ENCODE measurements around the gene OR13J1. TPM values are rescaled to one million over a fixed set of nuclear protein-coding genes. Genes with fewer than 3 reads are reported as not detected.

The OR13J1 gene
- total RNA-seq, 1 experiment from 2014 or later = not detected

DNA sequence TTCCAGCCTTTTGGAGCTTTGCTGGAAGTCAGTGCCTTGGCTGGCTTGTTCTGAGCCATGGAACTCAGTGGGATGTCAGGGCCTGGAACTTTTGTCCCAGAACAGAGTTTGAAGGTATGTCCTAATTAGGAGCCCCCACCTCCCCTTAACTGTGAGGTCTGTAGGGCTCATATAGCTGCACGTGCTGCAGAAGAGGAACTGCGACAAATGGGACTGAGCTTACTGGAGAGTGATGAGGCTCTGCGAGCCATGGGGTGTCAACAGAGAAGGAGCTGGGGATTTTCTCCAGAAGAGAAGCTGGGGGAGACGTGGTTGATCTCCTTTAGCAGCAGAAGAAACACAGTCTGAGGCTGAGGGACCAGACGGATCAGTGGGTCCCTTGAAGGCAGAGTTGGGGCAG, 30.3 kb downstream of the OR13J1 start:
- no peak for TF ChIP-seq POLR2AphosphoS5 (IDR thresholded peaks at IDR 0.05; ENCODE audit: low read depth, low read length)
- TF ChIP-seq, protein P1, sequence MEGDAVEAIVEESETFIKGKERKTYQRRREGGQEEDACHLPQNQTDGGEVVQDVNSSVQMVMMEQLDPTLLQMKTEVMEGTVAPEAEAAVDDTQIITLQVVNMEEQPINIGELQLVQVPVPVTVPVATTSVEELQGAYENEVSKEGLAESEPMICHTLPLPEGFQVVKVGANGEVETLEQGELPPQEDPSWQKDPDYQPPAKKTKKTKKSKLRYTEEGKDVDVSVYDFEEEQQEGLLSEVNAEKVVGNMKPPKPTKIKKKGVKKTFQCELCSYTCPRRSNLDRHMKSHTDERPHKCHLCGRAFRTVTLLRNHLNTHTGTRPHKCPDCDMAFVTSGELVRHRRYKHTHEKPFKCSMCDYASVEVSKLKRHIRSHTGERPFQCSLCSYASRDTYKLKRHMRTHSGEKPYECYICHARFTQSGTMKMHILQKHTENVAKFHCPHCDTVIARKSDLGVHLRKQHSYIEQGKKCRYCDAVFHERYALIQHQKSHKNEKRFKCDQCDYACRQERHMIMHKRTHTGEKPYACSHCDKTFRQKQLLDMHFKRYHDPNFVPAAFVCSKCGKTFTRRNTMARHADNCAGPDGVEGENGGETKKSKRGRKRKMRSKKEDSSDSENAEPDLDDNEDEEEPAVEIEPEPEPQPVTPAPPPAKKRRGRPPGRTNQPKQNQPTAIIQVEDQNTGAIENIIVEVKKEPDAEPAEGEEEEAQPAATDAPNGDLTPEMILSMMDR (IDR thresholded peaks at IDR 0.05) = no peak
- TF ChIP-seq, protein P2, sequence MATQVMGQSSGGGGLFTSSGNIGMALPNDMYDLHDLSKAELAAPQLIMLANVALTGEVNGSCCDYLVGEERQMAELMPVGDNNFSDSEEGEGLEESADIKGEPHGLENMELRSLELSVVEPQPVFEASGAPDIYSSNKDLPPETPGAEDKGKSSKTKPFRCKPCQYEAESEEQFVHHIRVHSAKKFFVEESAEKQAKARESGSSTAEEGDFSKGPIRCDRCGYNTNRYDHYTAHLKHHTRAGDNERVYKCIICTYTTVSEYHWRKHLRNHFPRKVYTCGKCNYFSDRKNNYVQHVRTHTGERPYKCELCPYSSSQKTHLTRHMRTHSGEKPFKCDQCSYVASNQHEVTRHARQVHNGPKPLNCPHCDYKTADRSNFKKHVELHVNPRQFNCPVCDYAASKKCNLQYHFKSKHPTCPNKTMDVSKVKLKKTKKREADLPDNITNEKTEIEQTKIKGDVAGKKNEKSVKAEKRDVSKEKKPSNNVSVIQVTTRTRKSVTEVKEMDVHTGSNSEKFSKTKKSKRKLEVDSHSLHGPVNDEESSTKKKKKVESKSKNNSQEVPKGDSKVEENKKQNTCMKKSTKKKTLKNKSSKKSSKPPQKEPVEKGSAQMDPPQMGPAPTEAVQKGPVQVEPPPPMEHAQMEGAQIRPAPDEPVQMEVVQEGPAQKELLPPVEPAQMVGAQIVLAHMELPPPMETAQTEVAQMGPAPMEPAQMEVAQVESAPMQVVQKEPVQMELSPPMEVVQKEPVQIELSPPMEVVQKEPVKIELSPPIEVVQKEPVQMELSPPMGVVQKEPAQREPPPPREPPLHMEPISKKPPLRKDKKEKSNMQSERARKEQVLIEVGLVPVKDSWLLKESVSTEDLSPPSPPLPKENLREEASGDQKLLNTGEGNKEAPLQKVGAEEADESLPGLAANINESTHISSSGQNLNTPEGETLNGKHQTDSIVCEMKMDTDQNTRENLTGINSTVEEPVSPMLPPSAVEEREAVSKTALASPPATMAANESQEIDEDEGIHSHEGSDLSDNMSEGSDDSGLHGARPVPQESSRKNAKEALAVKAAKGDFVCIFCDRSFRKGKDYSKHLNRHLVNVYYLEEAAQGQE (IDR thresholded peaks at IDR 0.05; ENCODE audit: insufficient read depth in 1 of 2, low read depth in 2 of 2, low read length in 1 of 2) = no peak
- no peak for TF ChIP-seq TCF7L2 (IDR thresholded peaks at IDR 0.05; ENCODE audit: low read depth, low read length)
- TF ChIP-seq SIN3A (IDR thresholded peaks at IDR 0.05; ENCODE audit: borderline replicate concordance, insufficient read depth, low read depth, low read length) = no peak
- no peak for ATAC-seq
- POLR2A ChIA-PET = no interaction called here
- intact Hi-C loops (cut with micrococcal nuclease; ENCODE audit: unreplicated experiment) (no loop called here), in situ Hi-C loops (cut with HindIII; ENCODE audit: low pct_unique_long_range_greater_than_20kb, low sequenced_read_pairs) (no loop called here)
- no peak overlapping the region for H3K27ac ChIP-seq (ENCODE audit: low read length)
- CTCF ChIA-PET = interaction anchor here (0.6 kb wide), 1 partner anchor 162 kb away, joined by 5 read pairs; no protein-coding TSS in a partner anchor
- BruUV-seq (replicated peaks) = no TSS peak
- H3K9me3 ChIP-seq (ENCODE audit: control insufficient read depth, insufficient read depth, low read depth, low read length) = no peaks in the 10 kb centered on the region
- no peaks in the 10 kb centered on the region; the same call in 1 of the 2 replicates for H3K4me1 ChIP-seq (ENCODE audit: control insufficient read depth, insufficient read depth, low read length)
- DNase-seq (ENCODE audit: low read depth, low spot score) = no peak
- no peaks in the 10 kb centered on the region for H3K36me3 ChIP-seq (ENCODE audit: control insufficient read depth, insufficient read depth, low read length)
- H3K4me3 ChIP-seq (ENCODE audit: low read depth in 2 of 2, low read length in 2 of 2) = no peak overlapping the region
- H3K27me3 ChIP-seq (ENCODE audit: control insufficient read depth, insufficient read depth, low read length) = no peaks in the 10 kb centered on the region

DNA sequence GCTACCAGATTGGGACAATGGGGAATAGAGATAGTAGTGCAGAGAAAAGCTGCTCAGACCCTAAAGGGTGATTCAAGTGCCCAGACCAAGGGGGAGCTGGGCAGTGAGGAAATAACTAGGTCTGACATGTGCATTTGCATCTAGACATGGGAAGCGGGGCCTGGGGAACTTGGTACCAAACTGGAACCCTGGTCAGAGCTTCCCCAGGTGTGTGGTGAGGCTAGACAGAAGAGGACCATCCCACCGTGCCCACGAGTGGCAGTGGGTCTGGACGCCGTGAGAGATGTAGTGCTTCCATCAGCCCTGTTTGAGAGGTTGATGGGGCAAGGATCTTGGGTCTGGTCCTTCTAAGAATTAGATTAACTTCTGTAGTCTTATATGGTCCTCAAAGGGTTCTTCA, 33.6 kb downstream of the OR13J1 start:
- Histone ChIP-seq H3K27me3 (ENCODE audit: control insufficient read depth, insufficient read depth, low read length) (no peaks in the 10 kb centered on the region), H3K4me3 (ENCODE audit: low read depth in 2 of 2, low read length in 2 of 2) (no peak overlapping the region), H3K9me3 (ENCODE audit: control insufficient read depth, insufficient read depth, low read depth, low read length) (no peaks in the 10 kb centered on the region), H3K4me1 (ENCODE audit: control insufficient read depth, insufficient read depth, low read length) (no peaks in the 10 kb centered on the region), H3K27ac (ENCODE audit: low read length) (no peak overlapping the region), H3K36me3 (ENCODE audit: control insufficient read depth, insufficient read depth, low read length) (no peaks in the 10 kb centered on the region)
- ChIA-PET POLR2A (no interaction called here), CTCF (no interaction called here)
- intact Hi-C loops (cut with micrococcal nuclease; ENCODE audit: unreplicated experiment) (no loop called here), in situ Hi-C loops (cut with HindIII; ENCODE audit: low pct_unique_long_range_greater_than_20kb, low sequenced_read_pairs) (no loop called here)
- no peak for ATAC-seq
- no peak for DNase-seq (ENCODE audit: low read depth, low spot score)
- no peak for TF ChIP-seq POLR2AphosphoS5 (IDR thresholded peaks at IDR 0.05; ENCODE audit: low read depth, low read length)
- TF ChIP-seq, protein P1 (IDR thresholded peaks at IDR 0.05) = no peak
- no peak for TF ChIP-seq TCF7L2 (IDR thresholded peaks at IDR 0.05; ENCODE audit: low read depth, low read length)
- TF ChIP-seq SIN3A (IDR thresholded peaks at IDR 0.05; ENCODE audit: borderline replicate concordance, insufficient read depth, low read depth, low read length) = no peak
- TF ChIP-seq, protein P2 (IDR thresholded peaks at IDR 0.05; ENCODE audit: insufficient read depth in 1 of 2, low read depth in 2 of 2, low read length in 1 of 2) = no peak
- BruUV-seq (replicated peaks) = no TSS peak

Measured in Panc1 (cell line).